Neural cell (in vitro differentiated cells): ENCODE results near the gene ZCCHC24. TPM values are rescaled to one million over a fixed set of nuclear protein-coding genes. Genes with fewer than 3 reads are reported as not detected.

ENCODE experiments used
- H2AFZ ChIP-seq: fragments of 200-600, 300-800 bp; sonication (generic), shearing (Covaris generic); 2 replicates; pipeline ENCODE4 v1.6.0; 2014; ENCODE audit warnings: low read depth, mild to moderate bottlenecking, antibody characterized with exemption, low read length, moderate library complexity
- H3F3A ChIP-seq: fragments of 200-600 bp; shearing (Covaris generic); 2 replicates; pipeline ENCODE4 v1.6.1; 2016; ENCODE audit warnings: mild to moderate bottlenecking, moderate library complexity, mixed read lengths, antibody characterized with exemption, low read length; ENCODE audit not compliant: insufficient read depth, poor library complexity, severe bottlenecking
- H3K27ac ChIP-seq: fragments of 200-600, 300-800 bp; sonication (generic), shearing (Covaris generic); 2 replicates; pipeline ENCODE4 v1.5.1; 2014; ENCODE audit warnings: mild to moderate bottlenecking, low read length, moderate library complexity
- H3K27me3 ChIP-seq: fragments of 300-800, 200-600 bp; sonication (generic), shearing (Covaris generic); 2 replicates; pipeline ENCODE4 v1.6.0; 2014; ENCODE audit warnings: mild to moderate bottlenecking, low read depth, low read length, moderate library complexity; ENCODE audit not compliant: insufficient read depth
- H3K36me3 ChIP-seq: fragments of 300-800, 200-600 bp; sonication (generic), shearing (Covaris generic); 2 replicates; pipeline ENCODE4 v1.5.1; 2014; ENCODE audit warnings: mild to moderate bottlenecking, antibody characterized with exemption, low read length, moderate library complexity; ENCODE audit not compliant: insufficient read depth
- H3K4me2 ChIP-seq: fragments of 300-800, 200-600 bp; sonication (generic), shearing (Covaris generic); 2 replicates; pipeline ENCODE4 v1.6.0; 2014; ENCODE audit warnings: mild to moderate bottlenecking, low read length
- H3K4me3 ChIP-seq: fragments of 300-800, 200-600 bp; sonication (generic), shearing (Covaris generic); 2 replicates; pipeline ENCODE4 v1.5.1; 2014; ENCODE audit warnings: mild to moderate bottlenecking, low read length, moderate library complexity
- H3K79me2 ChIP-seq: fragments of 200-600 bp; shearing (Covaris generic); replicated peaks from 2 replicates; pipeline ENCODE4 v1.6.0; 2014; ENCODE audit warnings: mild to moderate bottlenecking, low read length, moderate library complexity; ENCODE audit not compliant: insufficient read depth
- H3K9ac ChIP-seq: fragments of 300-800, 200-600 bp; sonication (generic), shearing (Covaris generic); 2 replicates; pipeline ENCODE4 v1.6.1; 2016; ENCODE audit warnings: mild to moderate bottlenecking, low read length, mixed read lengths
- H3K9me2 ChIP-seq: fragments of 200-600 bp; shearing (Covaris generic); 2 replicates; pipeline ENCODE4 v1.6.1; 2016; ENCODE audit warnings: mild to moderate bottlenecking, low read length, mixed read lengths; ENCODE audit not compliant: insufficient read depth
- H3K9me3 ChIP-seq: fragments of 200-600, 300-800 bp; sonication (generic), shearing (Covaris generic); 2 replicates; pipeline ENCODE4 v1.6.1; 2016; ENCODE audit warnings: mild to moderate bottlenecking, mixed run types, low read length, moderate library complexity, mixed read lengths
- H4K20me1 ChIP-seq: fragments of 200-600 bp; shearing (Covaris generic); 2 replicates; pipeline ENCODE4 v1.6.1; 2016; ENCODE audit warnings: mild to moderate bottlenecking, mixed run types; ENCODE audit not compliant: insufficient read depth
- EP300 ChIP-seq: fragments of 450-650 bp; conservative IDR thresholded peaks from 2 replicates; pipeline ENCODE4 v1.6.1; 2014; ENCODE audit warnings: antibody characterized with exemption, mild to moderate bottlenecking, moderate library complexity; ENCODE audit not compliant: poor library complexity, severe bottlenecking
- EZH2 ChIP-seq: fragments of 200-600, 300-800 bp; shearing (Covaris generic), sonication (generic); IDR thresholded peaks from 2 replicates; pipeline ENCODE4 v1.6.1; 2014; ENCODE audit warnings: antibody characterized with exemption, low read length, borderline replicate concordance, mild to moderate bottlenecking; ENCODE audit not compliant: insufficient read depth, poor library complexity, severe bottlenecking
- MXI1 ChIP-seq: fragments of 450-650 bp; conservative IDR thresholded peaks from 2 replicates; pipeline ENCODE4 v1.6.1; 2014; ENCODE audit warnings: antibody characterized with exemption, mild to moderate bottlenecking; ENCODE audit not compliant: poor library complexity, severe bottlenecking
- RAD21 ChIP-seq: fragments of 450-650 bp; conservative IDR thresholded peaks from 2 replicates; pipeline ENCODE4 v1.6.1; 2014; ENCODE audit warnings: antibody characterized with exemption, mild to moderate bottlenecking, moderate library complexity
- REST ChIP-seq: IDR thresholded peaks from 2 replicates; pipeline ENCODE4 v1.6.1; 2012; ENCODE audit warnings: borderline replicate concordance
- SMC3 ChIP-seq: fragments of 450-650 bp; conservative IDR thresholded peaks from 2 replicates; pipeline ENCODE4 v1.6.1; 2014; ENCODE audit warnings: antibody characterized with exemption, mild to moderate bottlenecking, moderate library complexity; ENCODE audit not compliant: poor library complexity
- TAF1 ChIP-seq: IDR thresholded peaks from 2 replicates; pipeline ENCODE4 v1.6.1; 2012; ENCODE audit warnings: low read depth
- polyA plus RNA-seq: library from polyadenylated mRNA; depleted of rRNA; stranded (reverse); fragments of >200 nt; gene quantifications from 2 replicates; pipeline ENCODE4 v1.2.3, GENCODE V29; 2014
- TF ChIP-seq, protein P1 (sequence below): fragments of 450-650 bp; IDR thresholded peaks from 2 replicates; pipeline ENCODE4 v1.5.1; 2014; ENCODE audit warnings: antibody characterized with exemption, mild to moderate bottlenecking, moderate library complexity; ENCODE audit not compliant: poor library complexity, severe bottlenecking

ZCCHC24 gene
- polyA plus RNA-seq, 1 donor from 2014 or later = not detected

GRCh38 chr10:79488870-79489269 is 43.4 kb upstream of the ZCCHC24 start:
- Histone ChIP-seq H3K27me3 (no peaks in the 10 kb centered on the region), H3K4me2 (no peak overlapping the region), H3K4me3 (no peak overlapping the region), H3K79me2 (no peaks in the 10 kb centered on the region), H3K36me3 (no peaks in the 10 kb centered on the region), H3K9me3 (no peaks in the 10 kb centered on the region), H3K9me2 (no peaks in the 10 kb centered on the region), H2AFZ (no peak overlapping the region), H4K20me1 (no peaks in the 10 kb centered on the region), H3K9ac (no peak overlapping the region), H3K27ac (no peak overlapping the region), H3F3A (no peaks in the 10 kb centered on the region)
- TF ChIP-seq TAF1 (no peak), RAD21 (no peak)

- Histone ChIP-seq H3K4me3 (no peak overlapping the region), H3K27me3 (no peaks in the 10 kb centered on the region), H3K9ac (no peak overlapping the region), H2AFZ (no peak overlapping the region), H3K36me3 (no peaks in the 10 kb centered on the region), H4K20me1 (no peaks in the 10 kb centered on the region), H3K9me3 (no peaks in the 10 kb centered on the region), H3K4me2 (no peak overlapping the region), H3K27ac (no peak overlapping the region), H3K9me2 (no peaks in the 10 kb centered on the region), H3K79me2 (no peaks in the 10 kb centered on the region), H3F3A (no peaks in the 10 kb centered on the region)
- TF ChIP-seq REST (no peak), SMC3 (no peak), EP300 (no peak), TAF1 (no peak), MXI1 (no peak), RAD21 (no peak)
- TF ChIP-seq, protein P1, sequence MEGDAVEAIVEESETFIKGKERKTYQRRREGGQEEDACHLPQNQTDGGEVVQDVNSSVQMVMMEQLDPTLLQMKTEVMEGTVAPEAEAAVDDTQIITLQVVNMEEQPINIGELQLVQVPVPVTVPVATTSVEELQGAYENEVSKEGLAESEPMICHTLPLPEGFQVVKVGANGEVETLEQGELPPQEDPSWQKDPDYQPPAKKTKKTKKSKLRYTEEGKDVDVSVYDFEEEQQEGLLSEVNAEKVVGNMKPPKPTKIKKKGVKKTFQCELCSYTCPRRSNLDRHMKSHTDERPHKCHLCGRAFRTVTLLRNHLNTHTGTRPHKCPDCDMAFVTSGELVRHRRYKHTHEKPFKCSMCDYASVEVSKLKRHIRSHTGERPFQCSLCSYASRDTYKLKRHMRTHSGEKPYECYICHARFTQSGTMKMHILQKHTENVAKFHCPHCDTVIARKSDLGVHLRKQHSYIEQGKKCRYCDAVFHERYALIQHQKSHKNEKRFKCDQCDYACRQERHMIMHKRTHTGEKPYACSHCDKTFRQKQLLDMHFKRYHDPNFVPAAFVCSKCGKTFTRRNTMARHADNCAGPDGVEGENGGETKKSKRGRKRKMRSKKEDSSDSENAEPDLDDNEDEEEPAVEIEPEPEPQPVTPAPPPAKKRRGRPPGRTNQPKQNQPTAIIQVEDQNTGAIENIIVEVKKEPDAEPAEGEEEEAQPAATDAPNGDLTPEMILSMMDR = no peak
Measured at GRCh38 chr10:79488336-79488735, 42.9 kb upstream of the ZCCHC24 start.

GRCh38 chr10:79487296-79488194 is 42.1 kb upstream of the ZCCHC24 start:
- no peaks in the 10 kb centered on the region for H3K27me3 ChIP-seq
- H3K9me2 ChIP-seq = no peaks in the 10 kb centered on the region
- H3K79me2 ChIP-seq = no peaks in the 10 kb centered on the region
- H3K27ac ChIP-seq = no peak overlapping the region
- no peak overlapping the region for H2AFZ ChIP-seq
- TF ChIP-seq EP300 (no peak), MXI1 (no peak), SMC3 (no peak), EZH2 (no peak)
- TF ChIP-seq, protein P1 = peak; percentile 25
- H3K4me3 ChIP-seq = no peak overlapping the region
- no peak overlapping the region for H3K4me2 ChIP-seq
- H3K9me3 ChIP-seq = no peaks in the 10 kb centered on the region
- no peaks in the 10 kb centered on the region for H3K36me3 ChIP-seq
- no peaks in the 10 kb centered on the region for H4K20me1 ChIP-seq
- H3K9ac ChIP-seq = no peak overlapping the region
- no peaks in the 10 kb centered on the region for H3F3A ChIP-seq
